Activated CD4-positive, alpha-beta T cell treated with anti-CD3 and anti-CD28 coated beads, Interleukin-2, Interleukin-6, amounts not matched to agents 100 ng/mL and 50 ng/mL, durations not matched to agents 16 hours and 8 hours (primary cell): ENCODE data around the gene GSK3A.

ENCODE experiments used
- DNase-seq: peaks from one replicate; pipeline ENCODE4 v3.0.0-alpha.2; 2020

GSK3A gene

GRCh38 chr19:42242512-42243409 is at the start of gene GSK3A:
Gene GSK3A, minus strand, starts transcription at chr19:42242602. Its CDS starts 137 bp downstream, at chr19:42242465.
- DNase-seq = peak; percentile 97

GRCh38 chr19:42291435-42291810 is 49.0 kb upstream of the GSK3A start:
- no peak for DNase-seq

GRCh38 chr19:42290523-42291434 is 48.4 kb upstream of the GSK3A start:
- DNase-seq = peak; percentile 57

DNA sequence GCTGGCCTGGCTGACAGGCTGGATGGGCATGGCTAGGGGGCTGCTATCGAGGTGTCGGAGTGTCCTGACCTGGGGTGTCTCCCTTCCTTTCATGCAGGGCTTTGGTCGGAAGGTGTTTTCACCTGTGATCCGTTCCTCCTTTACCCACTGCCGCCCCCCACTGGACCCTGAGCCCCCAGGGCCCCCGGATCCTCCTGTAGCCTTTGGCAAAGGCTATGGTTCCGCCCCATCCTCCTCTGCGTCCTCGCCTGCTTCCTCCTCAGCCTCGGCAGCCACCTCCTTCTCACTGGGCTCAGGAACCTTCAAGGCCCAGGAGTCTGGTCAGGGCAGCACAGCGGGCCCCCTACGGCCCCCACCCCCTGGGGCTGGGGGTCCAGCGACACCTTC is 47.7 kb upstream of the GSK3A start:
- DNase-seq = no peak

- no peak for DNase-seq
These were observed 47.2 kb upstream of the GSK3A start for GRCh38 chr19:42289556-42290041.

- no peak for DNase-seq
These were observed 46.6 kb upstream of the GSK3A start for GRCh38 chr19:42288881-42289555.

- DNase-seq = no peak
These were observed 46.0 kb upstream of the GSK3A start for GRCh38 chr19:42288387-42288786.

DNA sequence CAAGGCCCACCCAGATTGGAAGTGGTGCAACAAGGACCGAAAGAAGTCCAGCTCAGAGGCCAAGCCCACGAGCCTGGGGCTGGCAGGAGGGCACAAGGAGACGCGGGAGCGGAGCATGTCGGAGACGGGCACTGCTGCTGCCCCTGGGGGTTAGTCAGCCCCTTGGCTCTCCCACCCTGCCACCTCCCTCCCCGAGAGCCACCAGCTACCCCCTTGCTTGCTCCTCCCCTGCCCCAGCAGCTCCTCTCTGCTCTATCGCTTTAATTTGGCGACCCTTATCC is 45.4 kb upstream of the GSK3A start:
- DNase-seq = no peak

DNA sequence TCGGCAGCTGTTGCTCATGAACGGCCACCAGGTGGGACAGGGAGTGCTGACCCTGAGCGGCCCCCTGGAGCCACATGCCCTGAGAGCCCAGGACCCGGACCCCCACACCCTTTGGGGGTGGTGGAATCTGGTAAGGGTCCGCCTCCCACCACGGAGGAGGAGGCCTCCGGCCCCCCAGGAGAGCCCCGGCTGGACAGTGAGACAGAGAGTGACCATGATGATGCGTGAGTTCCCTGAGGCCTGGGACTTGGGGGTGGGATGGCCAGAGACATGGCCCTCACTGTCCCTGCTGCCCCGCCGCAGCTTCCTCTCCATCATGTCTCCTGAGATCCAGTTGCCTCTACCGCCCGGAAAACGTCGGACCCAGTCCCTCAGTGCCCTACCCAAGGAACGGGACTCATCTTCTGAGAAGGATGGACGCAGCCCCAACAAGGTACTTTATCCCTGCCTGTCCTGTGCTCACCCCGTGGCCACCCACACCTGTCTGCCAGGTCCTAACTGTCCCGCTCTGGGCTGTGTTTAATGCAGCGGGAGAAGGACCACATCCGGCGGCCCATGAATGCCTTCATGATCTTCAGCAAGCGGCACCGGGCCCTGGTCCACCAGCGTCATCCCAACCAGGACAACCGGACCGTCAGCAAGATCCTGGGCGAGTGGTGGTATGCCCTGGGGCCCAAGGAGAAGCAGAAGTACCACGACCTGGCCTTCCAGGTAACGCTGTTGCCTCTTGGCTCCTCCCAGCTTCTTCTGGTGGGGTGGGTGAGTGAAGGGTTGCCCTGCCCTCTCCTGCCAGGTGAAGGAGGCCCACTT is 44.8 kb upstream of the GSK3A start:
- DNase-seq = no peak

DNA sequence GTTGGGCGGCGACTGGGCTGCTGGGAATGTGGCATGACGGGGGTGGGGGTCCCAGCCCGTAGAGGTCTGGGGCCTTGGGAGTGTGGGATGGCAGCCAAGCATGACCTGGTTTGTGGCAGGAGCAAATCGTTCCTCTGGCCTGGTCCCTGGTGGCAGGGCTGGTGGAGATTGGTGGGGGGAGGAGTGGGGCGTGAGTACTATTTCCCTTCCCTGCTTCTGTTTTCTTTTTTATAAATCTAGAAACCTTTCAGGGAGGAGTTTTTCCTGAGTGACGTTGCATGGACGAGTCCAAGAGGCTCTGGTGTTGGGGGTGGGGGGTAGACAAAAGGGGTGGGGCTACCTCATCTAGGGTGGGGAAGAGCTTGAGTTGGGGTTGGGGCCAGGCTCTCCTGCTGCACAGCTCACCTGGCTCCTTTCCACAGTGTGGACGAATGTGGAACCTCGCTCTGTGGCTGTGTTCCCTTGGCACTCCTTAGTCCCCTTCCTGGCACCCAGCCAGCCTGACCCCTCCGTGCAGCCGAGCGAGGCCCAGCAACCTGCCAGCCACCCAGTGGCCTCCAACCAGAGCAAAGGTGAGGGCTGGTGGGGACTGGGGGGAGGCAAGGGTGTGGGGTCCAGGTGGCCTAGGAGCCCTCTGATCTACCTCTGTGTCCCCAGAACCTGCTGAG is 44.1 kb upstream of the GSK3A start:
- DNase-seq = no peak

GRCh38 chr19:42285988-42286348 is 43.6 kb upstream of the GSK3A start:
- DNase-seq = no peak

DNA sequence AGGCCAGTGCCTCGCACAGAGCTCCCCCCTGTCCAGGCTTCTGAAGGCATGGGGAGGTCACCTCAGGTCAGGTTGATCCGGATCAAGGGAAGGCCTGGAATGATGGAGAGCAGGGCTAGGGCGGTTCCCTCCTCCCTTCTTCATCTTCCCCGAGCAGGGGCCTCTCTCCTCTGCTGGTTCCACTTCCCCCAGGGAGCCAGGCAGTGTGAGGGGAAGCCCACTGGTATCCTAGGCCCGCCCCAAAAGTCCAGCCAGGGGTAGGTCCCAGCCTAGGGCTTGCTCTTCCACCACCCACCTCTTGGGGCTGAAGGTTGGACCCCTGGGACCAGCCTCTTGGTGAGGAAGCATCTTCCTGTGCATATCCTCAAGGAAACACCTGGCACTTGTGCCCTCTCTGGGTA is 43.1 kb upstream of the GSK3A start:
- no peak for DNase-seq

DNA sequence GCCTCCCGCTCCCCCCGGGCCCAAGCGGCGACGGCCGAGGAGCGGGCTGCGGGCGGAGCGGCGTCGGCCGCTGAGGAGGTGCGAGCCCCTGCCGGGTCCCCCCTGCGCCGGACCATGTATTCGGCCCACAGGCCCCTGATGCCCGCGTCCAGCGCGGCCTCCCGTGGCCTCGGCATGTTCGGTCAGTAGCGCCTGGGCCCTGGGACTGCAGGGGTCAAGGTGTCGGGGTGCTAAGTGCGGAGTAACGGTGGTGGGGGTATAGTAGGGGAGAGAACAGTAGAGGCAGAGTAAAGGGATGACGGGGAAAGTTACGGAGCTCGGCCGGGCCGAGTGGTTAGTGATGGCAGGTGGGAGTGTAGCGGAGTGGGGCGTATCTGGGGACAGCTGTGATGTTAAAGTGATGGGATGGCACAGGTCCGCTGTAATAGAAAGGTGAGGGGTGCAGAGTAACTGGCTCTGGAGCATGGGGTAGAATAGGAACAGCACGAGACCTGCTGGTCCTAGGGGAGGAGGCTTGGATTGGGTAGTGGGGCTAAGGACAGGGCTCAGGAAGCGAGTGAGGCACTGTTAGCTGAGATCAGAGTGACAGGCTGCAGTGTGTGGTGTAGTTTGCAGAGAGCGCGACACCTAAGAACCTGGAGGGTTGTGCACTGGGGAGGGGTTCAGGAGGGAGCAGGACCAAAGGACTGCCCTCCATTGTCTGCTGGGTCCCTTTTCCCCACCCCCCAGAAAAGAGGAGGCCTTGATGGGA is 42.4 kb upstream of the GSK3A start:
- peak; percentile 33 for DNase-seq

GRCh38 chr19:42284066-42284501 is 41.7 kb upstream of the GSK3A start:
- peak; percentile 91 for DNase-seq

DNA sequence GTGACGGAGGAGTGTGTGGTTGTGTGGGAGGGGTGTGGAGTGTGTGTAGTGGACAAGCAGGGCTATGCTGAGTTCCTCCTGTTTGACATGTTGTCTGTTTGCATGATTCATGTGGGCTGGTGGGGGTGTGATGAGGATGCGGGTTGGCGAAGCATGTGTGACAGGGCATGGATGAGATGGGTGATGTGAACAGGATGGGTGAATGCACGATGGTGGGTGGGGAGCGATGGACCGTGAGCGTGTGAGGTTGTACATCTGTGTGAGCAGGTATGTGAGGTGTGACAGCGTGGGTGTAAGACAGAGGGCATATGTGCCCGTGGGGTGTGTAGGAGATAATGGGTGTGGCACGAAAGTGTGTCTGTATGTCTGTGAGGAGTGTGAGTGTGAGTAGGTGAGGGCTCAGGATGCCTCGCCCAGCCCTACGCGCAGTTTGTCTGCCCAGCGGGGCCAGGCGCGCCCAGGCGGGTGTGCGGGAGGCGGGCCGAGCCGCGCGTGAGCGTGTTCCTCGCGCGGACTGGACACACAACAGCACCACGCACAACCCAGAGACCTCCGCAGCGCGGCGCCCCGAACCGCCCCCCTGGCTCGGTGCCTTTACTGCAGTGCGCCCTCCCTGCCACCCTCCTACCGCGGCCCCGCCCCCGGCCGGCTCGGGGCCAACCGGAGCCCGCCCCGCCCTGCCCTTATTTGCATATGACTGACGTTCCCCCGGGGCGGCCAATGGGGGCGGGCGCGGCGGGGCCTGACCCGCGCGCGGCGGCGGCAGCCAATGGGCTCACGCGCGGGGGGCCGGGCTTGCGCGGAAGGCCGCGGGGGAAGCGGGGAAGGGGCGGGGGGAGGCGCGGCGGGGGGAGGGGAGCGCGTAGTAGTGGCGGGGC is 41.0 kb upstream of the GSK3A start:
- peak; percentile 97 for DNase-seq

DNA sequence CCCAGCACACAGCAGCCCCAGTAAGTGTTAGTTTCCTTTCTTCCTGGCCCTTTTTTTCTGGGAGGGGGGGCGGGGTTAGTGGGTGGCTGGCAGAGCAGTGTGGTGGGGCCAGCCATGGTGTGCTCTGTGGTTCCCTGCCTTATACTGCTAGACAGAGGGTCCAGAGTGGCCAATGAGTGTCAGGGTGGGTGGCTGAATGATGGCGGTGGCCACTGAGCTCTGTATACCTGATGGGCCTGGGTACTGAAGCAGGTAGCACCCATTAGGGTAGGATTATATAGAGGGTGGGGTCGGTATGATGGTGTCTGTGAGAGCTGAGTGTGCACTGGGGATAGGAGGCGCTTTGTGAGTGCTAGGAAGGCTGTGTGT is 40.4 kb upstream of the GSK3A start:
- DNase-seq = peak; percentile 20

- peak; percentile 29 for DNase-seq
These were observed 39.7 kb upstream of the GSK3A start for GRCh38 chr19:42281827-42282762.

GRCh38 chr19:42281146-42281826 is 38.9 kb upstream of the GSK3A start:
- DNase-seq = peak; percentile 40
